Neuron (in vitro differentiated cells): ENCODE measurements around the gene NAA15.
"Not testable (repeated sequence)": the region's sequence is repeated elsewhere in the genome, so short reads cannot be mapped to it uniquely, and the experiment has no call there.

Experiments used
- H2AFZ ChIP-seq: one replicate; pipeline ENCODE4 v1.6.1; 2013; ENCODE audit warnings: low read depth, mild to moderate bottlenecking, inconsistent platforms, low read length, moderate library complexity
- H3K27me3 ChIP-seq: one replicate; pipeline ENCODE4 v1.6.1; 2013; ENCODE audit warnings: low read length; ENCODE audit not compliant: insufficient read depth
- H3K36me3 ChIP-seq: one replicate; pipeline ENCODE4 v1.6.1; 2013; ENCODE audit warnings: low read length; ENCODE audit not compliant: insufficient read depth
- H3K4me1 ChIP-seq: one replicate; pipeline ENCODE4 v1.6.1; 2013; ENCODE audit warnings: low read length; ENCODE audit not compliant: insufficient read depth
- H3K4me3 ChIP-seq: 2 replicates; pipeline ENCODE4 v1.5.1; 2013; ENCODE audit warnings: mild to moderate bottlenecking, low read length, moderate library complexity
- H3K9me3 ChIP-seq: one replicate; pipeline ENCODE4 v1.6.1; 2013; ENCODE audit warnings: low read length

Gene NAA15

GRCh38 chr4:139304920-139305319 is 3.6 kb downstream of the NAA15 start:
- no peaks in the 10 kb centered on the region for H3K27me3 ChIP-seq
- peaks cover 18% of the 10 kb centered on the region for H3K4me1 ChIP-seq
- no peak overlapping the region for H2AFZ ChIP-seq
- no peak overlapping the region for H3K4me3 ChIP-seq
- peaks cover 28% of the 10 kb centered on the region for H3K36me3 ChIP-seq
- peaks cover 17% of the 10 kb centered on the region for H3K9me3 ChIP-seq

- H2AFZ ChIP-seq: no peak overlapping the region
- no peaks in the 10 kb centered on the region for H3K27me3 ChIP-seq
- H3K36me3 ChIP-seq: peaks cover 11% of the 10 kb centered on the region
- H3K4me1 ChIP-seq: no peaks in the 10 kb centered on the region
- H3K9me3 ChIP-seq: peaks cover 4% of the 10 kb centered on the region
- H3K4me3 ChIP-seq: no peak overlapping the region
Observed at GRCh38 chr4:139311909-139312308, 10.6 kb downstream of the NAA15 start.

- Histone ChIP-seq H3K4me3 (no peak overlapping the region), H3K36me3 (peaks cover 11% of the 10 kb centered on the region), H3K27me3 (no peaks in the 10 kb centered on the region), H3K9me3 (peaks cover 4% of the 10 kb centered on the region), H2AFZ (no peak overlapping the region), H3K4me1 (no peaks in the 10 kb centered on the region)
Observed at GRCh38 chr4:139312552-139313332, 11.4 kb downstream of the NAA15 start.

GRCh38 chr4:139313414-139313813 is 12.1 kb downstream of the NAA15 start:
- not testable (repeated sequence) for H3K27me3 ChIP-seq, H3K9me3 ChIP-seq, H3K4me1 ChIP-seq

GRCh38 chr4:139314047-139314800 is 12.9 kb downstream of the NAA15 start:
- H3K4me1 ChIP-seq: no peaks in the 10 kb centered on the region
- peaks cover 5% of the 10 kb centered on the region for H3K36me3 ChIP-seq
- no peaks in the 10 kb centered on the region for H3K27me3 ChIP-seq
- H3K4me3 ChIP-seq: no peak overlapping the region
- H2AFZ ChIP-seq: no peak overlapping the region
- peaks cover 2% of the 10 kb centered on the region for H3K9me3 ChIP-seq

More at GRCh38 chr4:139313414-139313813, 12.1 kb downstream of the NAA15 start:
- not testable (repeated sequence) for H3K36me3 ChIP-seq, H3K4me3 ChIP-seq, H2AFZ ChIP-seq

GRCh38 chr4:139315221-139315675 is 13.9 kb downstream of the NAA15 start:
- H2AFZ ChIP-seq: no peak overlapping the region
- H3K36me3 ChIP-seq: peaks cover 2% of the 10 kb centered on the region
- H3K4me1 ChIP-seq: no peaks in the 10 kb centered on the region
- H3K4me3 ChIP-seq: no peak overlapping the region
- no peaks in the 10 kb centered on the region for H3K9me3 ChIP-seq
- H3K27me3 ChIP-seq: no peaks in the 10 kb centered on the region

GRCh38 chr4:139316733-139317132 is 15.4 kb downstream of the NAA15 start:
- Histone ChIP-seq H3K4me1 (no peaks in the 10 kb centered on the region), H3K36me3 (peaks cover 2% of the 10 kb centered on the region), H3K9me3 (no peaks in the 10 kb centered on the region), H2AFZ (no peak overlapping the region), H3K27me3 (no peaks in the 10 kb centered on the region), H3K4me3 (no peak overlapping the region)

GRCh38 chr4:139317635-139318034 is 16.3 kb downstream of the NAA15 start:
- peaks cover 2% of the 10 kb centered on the region for H3K36me3 ChIP-seq
- H3K4me1 ChIP-seq: no peaks in the 10 kb centered on the region
- H3K9me3 ChIP-seq: no peaks in the 10 kb centered on the region
- H3K4me3 ChIP-seq: no peak overlapping the region
- H3K27me3 ChIP-seq: no peaks in the 10 kb centered on the region
- H2AFZ ChIP-seq: no peak overlapping the region

GRCh38 chr4:139319571-139319970 is 18.3 kb downstream of the NAA15 start:
- Histone ChIP-seq H2AFZ (no peak overlapping the region), H3K36me3 (no peaks in the 10 kb centered on the region), H3K27me3 (no peaks in the 10 kb centered on the region), H3K4me3 (no peak overlapping the region), H3K4me1 (no peaks in the 10 kb centered on the region), H3K9me3 (no peaks in the 10 kb centered on the region)

GRCh38 chr4:139322070-139322469 is 20.8 kb downstream of the NAA15 start:
- H3K4me3 ChIP-seq, H3K4me1 ChIP-seq, H2AFZ ChIP-seq, H3K27me3 ChIP-seq, H3K9me3 ChIP-seq, H3K36me3 ChIP-seq: not testable (repeated sequence)

GRCh38 chr4:139322541-139322940 is 21.2 kb downstream of the NAA15 start:
- not testable (repeated sequence) for H3K36me3 ChIP-seq, H3K4me3 ChIP-seq, H2AFZ ChIP-seq, H3K27me3 ChIP-seq, H3K4me1 ChIP-seq, H3K9me3 ChIP-seq

- no peak overlapping the region for H2AFZ ChIP-seq
- H3K27me3 ChIP-seq: no peaks in the 10 kb centered on the region
- H3K4me1 ChIP-seq: no peaks in the 10 kb centered on the region
- peaks cover 6% of the 10 kb centered on the region for H3K36me3 ChIP-seq
- H3K4me3 ChIP-seq: no peak overlapping the region
- peaks cover 6% of the 10 kb centered on the region for H3K9me3 ChIP-seq
Observed at GRCh38 chr4:139324620-139325019, 23.3 kb downstream of the NAA15 start.

GRCh38 chr4:139329665-139330200 is 28.4 kb downstream of the NAA15 start:
- H2AFZ ChIP-seq: no peak overlapping the region
- peaks cover 18% of the 10 kb centered on the region for H3K36me3 ChIP-seq
- H3K4me1 ChIP-seq: no peaks in the 10 kb centered on the region
- no peaks in the 10 kb centered on the region for H3K27me3 ChIP-seq
- H3K4me3 ChIP-seq: no peak overlapping the region
- peaks cover 8% of the 10 kb centered on the region for H3K9me3 ChIP-seq
